Measurements from ENCODE around the gene LAMA2.

The LAMA2 gene

DNA sequence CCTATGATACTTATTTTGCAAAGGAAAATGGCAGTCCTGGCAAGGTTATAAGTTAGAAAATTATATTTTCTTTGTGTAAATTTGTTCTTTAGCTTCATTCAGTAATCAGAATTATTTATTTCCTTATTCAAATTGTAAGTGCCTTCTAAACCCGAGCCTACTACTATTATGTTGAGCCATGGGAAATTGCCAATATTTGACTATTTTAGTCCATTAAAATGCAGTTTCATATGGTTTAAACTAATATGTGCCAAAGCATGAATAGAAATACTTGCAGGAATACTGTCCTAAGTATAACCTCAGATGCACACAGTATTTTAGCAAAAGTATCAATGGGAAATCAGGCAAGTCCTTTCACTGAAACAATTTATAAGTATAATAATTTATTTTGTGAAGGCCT is 228.4 kb downstream of the LAMA2 start:
- TF ChIP-seq, protein P1, sequence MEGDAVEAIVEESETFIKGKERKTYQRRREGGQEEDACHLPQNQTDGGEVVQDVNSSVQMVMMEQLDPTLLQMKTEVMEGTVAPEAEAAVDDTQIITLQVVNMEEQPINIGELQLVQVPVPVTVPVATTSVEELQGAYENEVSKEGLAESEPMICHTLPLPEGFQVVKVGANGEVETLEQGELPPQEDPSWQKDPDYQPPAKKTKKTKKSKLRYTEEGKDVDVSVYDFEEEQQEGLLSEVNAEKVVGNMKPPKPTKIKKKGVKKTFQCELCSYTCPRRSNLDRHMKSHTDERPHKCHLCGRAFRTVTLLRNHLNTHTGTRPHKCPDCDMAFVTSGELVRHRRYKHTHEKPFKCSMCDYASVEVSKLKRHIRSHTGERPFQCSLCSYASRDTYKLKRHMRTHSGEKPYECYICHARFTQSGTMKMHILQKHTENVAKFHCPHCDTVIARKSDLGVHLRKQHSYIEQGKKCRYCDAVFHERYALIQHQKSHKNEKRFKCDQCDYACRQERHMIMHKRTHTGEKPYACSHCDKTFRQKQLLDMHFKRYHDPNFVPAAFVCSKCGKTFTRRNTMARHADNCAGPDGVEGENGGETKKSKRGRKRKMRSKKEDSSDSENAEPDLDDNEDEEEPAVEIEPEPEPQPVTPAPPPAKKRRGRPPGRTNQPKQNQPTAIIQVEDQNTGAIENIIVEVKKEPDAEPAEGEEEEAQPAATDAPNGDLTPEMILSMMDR (IDR thresholded peaks at IDR 0.05; ENCODE audit: borderline replicate concordance, control extremely low read depth, extremely low read depth, insufficient read depth, missing control alignments): no peak
- in situ Hi-C loops (cut with MboI; ENCODE audit: low sequenced_read_pairs, unreplicated experiment): no loop called here
- no peak for DNase-seq (ENCODE audit: low spot score)

DNA sequence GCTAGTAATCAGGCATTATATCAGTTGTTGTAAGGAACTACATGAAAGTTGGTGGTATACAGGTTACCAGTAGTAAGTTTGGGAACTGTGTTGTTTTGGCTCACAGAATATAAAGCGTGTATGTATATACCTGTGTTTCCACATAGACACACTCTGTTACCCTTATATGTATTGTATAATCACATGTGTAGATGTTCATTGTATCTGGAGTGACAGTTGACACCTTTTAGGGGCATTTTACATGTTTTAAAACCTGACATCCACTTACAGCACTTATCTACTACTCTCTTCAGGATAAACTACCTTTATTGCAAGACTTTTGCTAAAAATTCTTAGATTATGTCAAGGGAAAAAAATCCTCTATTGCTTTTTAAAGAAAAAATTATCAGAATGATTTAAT is 228.9 kb downstream of the LAMA2 start:
- TF ChIP-seq, protein P1 (IDR thresholded peaks at IDR 0.05; ENCODE audit: borderline replicate concordance, control extremely low read depth, extremely low read depth, insufficient read depth, missing control alignments): no peak
- DNase-seq (ENCODE audit: low spot score): no peak
- in situ Hi-C loops (cut with MboI; ENCODE audit: low sequenced_read_pairs, unreplicated experiment): no loop called here

DNA sequence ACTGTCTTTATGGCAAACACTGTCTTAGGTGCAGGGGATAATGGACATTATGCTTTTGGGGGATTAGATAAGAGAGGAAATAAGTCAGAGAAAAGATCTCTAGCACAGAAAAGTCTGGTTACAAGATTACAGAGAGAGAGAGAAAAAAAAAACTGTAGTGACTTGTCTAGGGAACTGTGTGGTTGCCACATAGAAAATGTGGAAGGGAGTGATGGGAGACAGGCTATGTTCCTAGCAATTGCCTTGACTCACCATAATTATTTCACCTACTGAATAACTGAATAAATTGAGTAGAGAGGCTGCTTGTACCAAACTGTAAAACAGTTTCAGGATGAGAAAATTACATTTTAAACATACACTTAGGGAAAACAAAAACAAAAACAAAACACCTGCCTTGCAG is 229.7 kb downstream of the LAMA2 start:
- TF ChIP-seq, protein P1 (IDR thresholded peaks at IDR 0.05; ENCODE audit: borderline replicate concordance, control extremely low read depth, extremely low read depth, insufficient read depth, missing control alignments): no peak
- DNase-seq (ENCODE audit: low spot score): no peak
- in situ Hi-C loops (cut with MboI; ENCODE audit: low sequenced_read_pairs, unreplicated experiment): no loop called here

DNA sequence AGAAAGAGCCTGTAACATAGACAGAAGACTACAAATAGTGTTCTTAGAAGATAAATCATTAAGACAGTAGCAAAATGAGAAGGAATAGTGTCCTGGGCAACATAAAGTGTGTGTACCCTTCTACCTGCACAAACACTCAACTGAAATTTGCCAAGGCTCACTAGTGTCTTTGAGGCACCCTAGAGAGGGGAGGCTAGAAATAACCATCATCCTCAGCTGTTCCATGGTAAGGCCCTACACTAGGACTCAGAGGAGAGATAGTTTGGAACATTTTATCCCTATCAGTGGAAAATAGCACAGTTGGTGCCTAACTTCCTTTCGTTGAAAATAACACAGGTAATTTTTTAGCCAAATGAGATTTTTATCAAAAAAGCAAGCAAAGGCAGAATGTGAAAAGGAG is 230.7 kb downstream of the LAMA2 start:
- DNase-seq (ENCODE audit: low spot score): no peak
- in situ Hi-C loops (cut with MboI; ENCODE audit: low sequenced_read_pairs, unreplicated experiment): no loop called here
- TF ChIP-seq, protein P1 (IDR thresholded peaks at IDR 0.05; ENCODE audit: borderline replicate concordance, control extremely low read depth, extremely low read depth, insufficient read depth, missing control alignments): no peak

DNA sequence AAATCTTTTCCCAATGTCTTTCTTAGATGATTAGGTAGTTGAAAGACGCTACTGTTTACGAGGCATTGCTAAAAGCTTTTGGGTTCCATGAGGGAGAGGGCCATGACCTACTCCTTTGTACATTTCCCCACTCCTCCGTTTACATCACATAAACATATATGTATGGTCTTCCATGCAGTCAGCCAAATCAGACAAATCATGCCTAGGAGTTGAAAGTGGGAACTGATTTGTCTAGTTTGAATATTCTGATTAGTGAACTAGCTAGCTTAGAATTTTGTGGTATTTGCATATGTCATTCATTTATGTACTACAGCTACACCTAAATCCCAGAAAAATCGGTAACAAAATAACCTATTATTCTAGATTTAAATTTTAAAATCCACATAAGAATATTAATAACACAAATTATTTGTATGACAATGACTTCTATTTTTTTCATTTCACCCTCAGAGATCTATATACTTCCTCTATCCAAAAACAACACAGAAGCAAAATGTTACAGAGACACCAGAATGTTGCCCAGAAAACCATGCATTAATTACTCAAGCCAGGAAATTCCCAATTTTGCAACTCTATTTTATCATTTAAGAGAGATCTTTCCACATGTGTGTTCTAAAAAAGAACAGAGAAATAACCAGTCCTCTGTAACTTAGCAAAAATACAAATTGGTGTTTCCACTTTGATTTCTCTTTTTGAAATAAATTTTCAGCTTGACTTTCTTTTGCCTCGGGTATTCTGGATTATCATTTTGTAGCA is 231.9 kb downstream of the LAMA2 start:
- TF ChIP-seq, protein P1 (IDR thresholded peaks at IDR 0.05; ENCODE audit: borderline replicate concordance, control extremely low read depth, extremely low read depth, insufficient read depth, missing control alignments): no peak
- no peak for DNase-seq (ENCODE audit: low spot score)
- in situ Hi-C loops (cut with MboI; ENCODE audit: low sequenced_read_pairs, unreplicated experiment): no loop called here

DNA sequence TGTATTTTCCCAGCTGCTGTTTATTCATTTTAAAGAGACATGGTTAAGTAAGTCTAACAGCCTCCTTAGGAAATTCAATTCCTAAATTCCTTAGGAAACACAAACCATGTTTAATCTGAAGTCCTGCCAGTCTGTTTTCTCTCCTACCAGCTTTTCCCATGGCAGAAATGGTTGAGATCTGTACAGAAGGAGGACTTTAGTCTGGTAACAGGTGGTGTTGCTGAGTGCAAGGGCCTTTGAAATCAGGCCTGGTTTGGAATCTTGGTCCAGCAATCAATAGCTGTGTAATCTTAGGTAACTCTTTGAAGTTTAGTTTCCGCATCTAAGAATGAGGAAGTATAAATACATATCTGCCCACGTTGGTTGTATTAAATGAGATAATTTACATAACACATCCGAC is 232.5 kb downstream of the LAMA2 start:
- DNase-seq (ENCODE audit: low spot score): no peak

More for the DNA sequence above, 232.5 kb downstream of the LAMA2 start:
- in situ Hi-C loops (cut with MboI; ENCODE audit: low sequenced_read_pairs, unreplicated experiment): no loop called here
- TF ChIP-seq, protein P1 (IDR thresholded peaks at IDR 0.05; ENCODE audit: borderline replicate concordance, control extremely low read depth, extremely low read depth, insufficient read depth, missing control alignments): no peak

Data from GM13976 (cell line).